C4-2B (cell line): Measurements from ENCODE around the gene TOX2.

ENCODE experiments used
- H3K27ac ChIP-seq: fragments of 450-650 bp; 2 replicates; pipeline ENCODE4 v1.5.1; 2017
- CTCF ChIP-seq: fragments of 450-650 bp; conservative IDR thresholded peaks from 2 replicates; pipeline ENCODE4 v1.5.1; 2017; ENCODE audit warnings: mild to moderate bottlenecking
- ZFX ChIP-seq: fragments of 450-650 bp; IDR thresholded peaks from 2 replicates; pipeline ENCODE4 v1.6.1; 2017

TOX2 gene

GRCh38 chr20:44032583-44033331 is 118.1 kb downstream of the TOX2 start:
- no peak for TF ChIP-seq ZFX
- TF ChIP-seq CTCF: no peak
- H3K27ac ChIP-seq: no peak overlapping the region

GRCh38 chr20:44033344-44033743 is 118.7 kb downstream of the TOX2 start:
- no peak overlapping the region for H3K27ac ChIP-seq
- TF ChIP-seq CTCF (no peak), ZFX (no peak)

- TF ChIP-seq ZFX (no peak), CTCF (no peak)
Observed at GRCh38 chr20:44033873-44034272, 119.2 kb downstream of the TOX2 start.

GRCh38 chr20:44034451-44034850 is 119.8 kb downstream of the TOX2 start:
- no peak for TF ChIP-seq ZFX
- TF ChIP-seq CTCF: no peak
- no peak overlapping the region for H3K27ac ChIP-seq

More at GRCh38 chr20:44033873-44034272, 119.2 kb downstream of the TOX2 start:
- H3K27ac ChIP-seq: no peak overlapping the region

- TF ChIP-seq ZFX (no peak), CTCF (no peak)
- no peak overlapping the region for H3K27ac ChIP-seq
Observed at GRCh38 chr20:44034965-44035635, 120.4 kb downstream of the TOX2 start.

- TF ChIP-seq CTCF: no peak
- TF ChIP-seq ZFX: no peak
- no peak overlapping the region for H3K27ac ChIP-seq
Observed at GRCh38 chr20:44035924-44036323, 121.3 kb downstream of the TOX2 start.

GRCh38 chr20:44036441-44036840 is 121.8 kb downstream of the TOX2 start:
- H3K27ac ChIP-seq: no peak overlapping the region
- TF ChIP-seq CTCF: no peak
- TF ChIP-seq ZFX: no peak
